H9 (cell line): ENCODE results near the gene M6PR. TPM values are rescaled to one million over a fixed set of nuclear protein-coding genes. Genes with fewer than 3 reads are reported as not detected.

Experiments used
- DNase-seq: peaks from one replicate; pipeline ENCODE4 v3.0.0-alpha.2; 2017
- H2AFZ ChIP-seq: one replicate; pipeline ENCODE4 v1.6.1; 2013; ENCODE audit warnings: mild to moderate bottlenecking, low read length, control low read depth, moderate library complexity
- H2AK5ac ChIP-seq: 2 replicates; pipeline ENCODE4 v1.6.1; 2013; ENCODE audit warnings: low read length, control low read depth, mixed read lengths; ENCODE audit not compliant: insufficient read length
- H2BK120ac ChIP-seq: one replicate; pipeline ENCODE4 v1.6.1; 2013; ENCODE audit warnings: low read depth, mild to moderate bottlenecking, low read length, control low read depth, inconsistent platforms; ENCODE audit not compliant: poor library complexity, severe bottlenecking
- H2BK12ac ChIP-seq: 2 replicates; pipeline ENCODE4 v1.6.1; 2013; ENCODE audit warnings: low read length, control low read depth, mixed read lengths, low read depth; ENCODE audit not compliant: insufficient read length
- H2BK15ac ChIP-seq: 2 replicates; pipeline ENCODE4 v1.6.1; 2013; ENCODE audit warnings: low read depth, low read length, control low read depth
- H2BK20ac ChIP-seq: one replicate; pipeline ENCODE4 v1.6.1; 2013; ENCODE audit warnings: low read depth, mild to moderate bottlenecking, low read length, control low read depth, inconsistent platforms; ENCODE audit not compliant: poor library complexity, severe bottlenecking
- H2BK5ac ChIP-seq: 2 replicates; pipeline ENCODE4 v1.6.1; 2013; ENCODE audit warnings: low read length, control low read depth, mixed read lengths; ENCODE audit not compliant: insufficient read length
- H3K14ac ChIP-seq: 2 replicates; pipeline ENCODE4 v1.6.1; 2013; ENCODE audit warnings: low read length, control low read depth; ENCODE audit not compliant: insufficient read depth
- H3K18ac ChIP-seq: 2 replicates; pipeline ENCODE4 v1.6.1; 2013; ENCODE audit warnings: low read depth, mild to moderate bottlenecking, mixed read lengths, low read length, control low read depth; ENCODE audit not compliant: insufficient read length
- H3K23ac ChIP-seq: 2 replicates; pipeline ENCODE4 v1.6.1; 2013; ENCODE audit warnings: low read length, control low read depth, mixed read lengths, low read depth; ENCODE audit not compliant: insufficient read length
- H3K23me2 ChIP-seq: 2 replicates; pipeline ENCODE4 v1.6.1; 2013; ENCODE audit warnings: low read depth, mild to moderate bottlenecking, mixed read lengths, low read length, control low read depth; ENCODE audit not compliant: insufficient read length, poor library complexity, severe bottlenecking
- H3K27ac ChIP-seq: 2 replicates; pipeline ENCODE4 v1.5.1; 2013; ENCODE audit warnings: low read length, control low read depth, mixed read lengths, low read depth; ENCODE audit not compliant: insufficient read length
- H3K27me3 ChIP-seq: 2 replicates; pipeline ENCODE4 v1.6.1; 2013; ENCODE audit warnings: low read length, control low read depth, inconsistent platforms; ENCODE audit not compliant: insufficient read depth
- H3K4ac ChIP-seq: 2 replicates; pipeline ENCODE4 v1.6.1; 2013; ENCODE audit warnings: low read depth, mild to moderate bottlenecking, control low read depth, inconsistent platforms, low read length, moderate library complexity
- H3K4me1 ChIP-seq: 2 replicates; pipeline ENCODE4 v1.6.1; 2013; ENCODE audit warnings: low read length, control low read depth, inconsistent platforms; ENCODE audit not compliant: insufficient read depth
- H3K4me2 ChIP-seq: 2 replicates; pipeline ENCODE4 v1.6.1; 2013; ENCODE audit warnings: low read length, control low read depth, mixed read lengths; ENCODE audit not compliant: insufficient read length, insufficient read depth
- H3K56ac ChIP-seq: 2 replicates; pipeline ENCODE4 v1.6.1; 2013; ENCODE audit warnings: low read depth, mild to moderate bottlenecking, mixed read lengths, low read length, control low read depth; ENCODE audit not compliant: insufficient read length
- H3K79me1 ChIP-seq: 2 replicates; pipeline ENCODE4 v1.6.1; 2013; ENCODE audit warnings: low read depth, mild to moderate bottlenecking, moderate library complexity, low read length, control low read depth, inconsistent platforms; ENCODE audit not compliant: insufficient read depth, poor library complexity, severe bottlenecking
- H3K79me2 ChIP-seq: 2 replicates; pipeline ENCODE4 v1.6.1; 2013; ENCODE audit warnings: low read length, control low read depth, inconsistent platforms; ENCODE audit not compliant: insufficient read depth
- H3K9ac ChIP-seq: 2 replicates; pipeline ENCODE4 v1.6.1; 2013; ENCODE audit warnings: low read length, control low read depth, mixed read lengths; ENCODE audit not compliant: insufficient read length; ENCODE audit errors: extremely low read depth
- H3K9me3 ChIP-seq: one replicate; pipeline ENCODE4 v1.6.1; 2013; ENCODE audit warnings: low read depth, low read length, inconsistent platforms; ENCODE audit not compliant: control insufficient read depth
- H3T11ph ChIP-seq: one replicate; pipeline ENCODE4 v1.6.1; 2013; ENCODE audit warnings: mild to moderate bottlenecking, low read length, control low read depth, inconsistent platforms
- H4K20me1 ChIP-seq: one replicate; pipeline ENCODE4 v1.6.1; 2013; ENCODE audit not compliant: control insufficient read depth, insufficient read length, insufficient read depth
- H4K5ac ChIP-seq: 2 replicates; pipeline ENCODE4 v1.6.1; 2013; ENCODE audit warnings: low read depth, mild to moderate bottlenecking, mixed read lengths, low read length, control low read depth; ENCODE audit not compliant: insufficient read length
- H4K8ac ChIP-seq: replicated peaks from 2 replicates; pipeline ENCODE4 v1.6.1; 2013; ENCODE audit warnings: low read length, control low read depth, mixed read lengths, low read depth; ENCODE audit not compliant: insufficient read length
- H4K91ac ChIP-seq: 2 replicates; pipeline ENCODE4 v1.6.1; 2013; ENCODE audit warnings: low read depth, mild to moderate bottlenecking, moderate library complexity, mixed read lengths, low read length, control low read depth; ENCODE audit not compliant: insufficient read length
- H3K27ac Mint-ChIP-seq, 3 experiments: 2 replicates in 2 of 3; 3 replicates in 1 of 3; pipeline ENCODE4 v1.8.0; 2020 to 2021; ENCODE audit warnings: mixed read lengths in 3 of 3, mild to moderate bottlenecking in 1 of 3, moderate library complexity in 1 of 3
- H3K27me3 Mint-ChIP-seq: 2 replicates; pipeline ENCODE4 v1.8.0; 2021; ENCODE audit warnings: low read depth, mild to moderate bottlenecking, moderate library complexity, mixed read lengths
- H3K36me3 Mint-ChIP-seq, 3 experiments: 2 replicates in 2 of 3; 3 replicates in 1 of 3; pipeline ENCODE4 v1.8.0; 2020 to 2021; ENCODE audit warnings: low read depth in 3 of 3, mixed read lengths in 3 of 3; ENCODE audit not compliant: insufficient read depth in 1 of 3
- H3K4me1 Mint-ChIP-seq, 2 experiments: 2 replicates each; pipeline ENCODE4 v1.8.0; 2020; ENCODE audit warnings: mixed read lengths in 2 of 2
- H3K4me3 Mint-ChIP-seq, 2 experiments: 2 replicates in 1 of 2; 3 replicates in 1 of 2; pipeline ENCODE4 v1.8.0; 2020 to 2021; ENCODE audit warnings: mild to moderate bottlenecking in 2 of 2, mixed read lengths in 2 of 2, moderate library complexity in 1 of 2
- H3K9me3 Mint-ChIP-seq, 2 experiments: 2 replicates in 1 of 2; 3 replicates in 1 of 2; pipeline ENCODE4 v1.8.0; 2020; ENCODE audit warnings: mild to moderate bottlenecking in 2 of 2, mixed read lengths in 2 of 2, moderate library complexity in 1 of 2
- CTCF ChIP-seq: fragments of 200-600 bp; sonication (generic); conservative IDR thresholded peaks from 3 replicates; pipeline ENCODE4 v1.8.0; 2021; ENCODE audit warnings: antibody characterized with exemption, mild to moderate bottlenecking
- WGBS: extraction: QIAGEN DNeasy Blood & Tissue Kit; methylation state at CpG from one replicate; pipeline ENCODE4 v1.1.7; 2013; ENCODE audit warnings: missing lambda C conversion rate, low lambda C conversion rate, mixed read lengths; ENCODE audit not compliant: insufficient read length; ENCODE audit errors: extremely low coverage; 5-methylcytosine and 5-hydroxymethylcytosine counted together
- total RNA-seq: library from RNA; stranded (reverse); gene quantifications from 2 replicates; pipeline ENCODE4 v1.2.1, GENCODE V29; 2021

The M6PR gene
- total RNA-seq, 1 experiment from 2014 or later = 163 TPM

- Histone ChIP-seq H4K5ac (no peak overlapping the region), H3K14ac (no peak overlapping the region), H3K27ac (no peak overlapping the region), H2BK12ac (no peak overlapping the region), H3K23me2 (peaks cover 9% of the 10 kb centered on the region), H3K4ac (no peak overlapping the region), H2AFZ (no peak overlapping the region), H3T11ph (no peak overlapping the region), H4K20me1 (no peaks in the 10 kb centered on the region), H2AK5ac (no peak overlapping the region), H4K8ac (no peak overlapping the region), H2BK20ac (no peak overlapping the region), H3K9ac (no peak overlapping the region), H2BK120ac (no peak overlapping the region), H3K9me3 (peaks cover 25% of the 10 kb centered on the region), H3K79me2 (peaks cover 3% of the 10 kb centered on the region; the same call in 1 of the 2 replicates), H2BK5ac (no peak overlapping the region), H3K23ac (no peak overlapping the region), H3K18ac (no peak overlapping the region), H3K27me3 (no peaks in the 10 kb centered on the region), H3K56ac (no peak overlapping the region), H3K4me2 (no peak overlapping the region), H2BK15ac (no peak overlapping the region), H3K4me1 (no peaks in the 10 kb centered on the region), H4K91ac (no peak overlapping the region), H3K79me1 (peaks cover 2% of the 10 kb centered on the region)
- Mint-ChIP-seq H3K27ac (no peak overlapping the region), H3K4me3 (no peak overlapping the region), H3K36me3 (peaks cover 25 to 50% (median 43%) of the 10 kb centered on the region in 3 experiments), H3K27me3 (no peaks in the 10 kb centered on the region; the same call in 1 of the 2 replicates), H3K9me3 (peaks cover 14 to 16% of the 10 kb centered on the region in 2 experiments), H3K4me1 (peaks cover 0 to 5% of the 10 kb centered on the region in 2 experiments; a peak in 1 of 4 replicates)
- DNase-seq = no peak
- WGBS = no CpG with 5 or more reads among the region's 8 CpGs
- TF ChIP-seq CTCF = no peak
Observed at GRCh38 chr12:8953773-8954402, 4.4 kb upstream of the M6PR start.
